HG02884 (cell line): ENCODE data around the gene IL10.
A peak's percentile ranks its signal among the peaks of the same experiment; 100 is the strongest.
"Not testable (repeated sequence)": the region's sequence is repeated elsewhere in the genome, so short reads cannot be mapped to it uniquely, and the experiment has no call there.

Experiments
- ATAC-seq: cut with Tn5 transposase; IDR thresholded peaks from one replicate; pipeline ENCODE4 v1.9.1; 2021; ENCODE audit warnings: mild to moderate bottlenecking, moderate library complexity; ENCODE audit not compliant: unreplicated experiment

Gene IL10

DNA sequence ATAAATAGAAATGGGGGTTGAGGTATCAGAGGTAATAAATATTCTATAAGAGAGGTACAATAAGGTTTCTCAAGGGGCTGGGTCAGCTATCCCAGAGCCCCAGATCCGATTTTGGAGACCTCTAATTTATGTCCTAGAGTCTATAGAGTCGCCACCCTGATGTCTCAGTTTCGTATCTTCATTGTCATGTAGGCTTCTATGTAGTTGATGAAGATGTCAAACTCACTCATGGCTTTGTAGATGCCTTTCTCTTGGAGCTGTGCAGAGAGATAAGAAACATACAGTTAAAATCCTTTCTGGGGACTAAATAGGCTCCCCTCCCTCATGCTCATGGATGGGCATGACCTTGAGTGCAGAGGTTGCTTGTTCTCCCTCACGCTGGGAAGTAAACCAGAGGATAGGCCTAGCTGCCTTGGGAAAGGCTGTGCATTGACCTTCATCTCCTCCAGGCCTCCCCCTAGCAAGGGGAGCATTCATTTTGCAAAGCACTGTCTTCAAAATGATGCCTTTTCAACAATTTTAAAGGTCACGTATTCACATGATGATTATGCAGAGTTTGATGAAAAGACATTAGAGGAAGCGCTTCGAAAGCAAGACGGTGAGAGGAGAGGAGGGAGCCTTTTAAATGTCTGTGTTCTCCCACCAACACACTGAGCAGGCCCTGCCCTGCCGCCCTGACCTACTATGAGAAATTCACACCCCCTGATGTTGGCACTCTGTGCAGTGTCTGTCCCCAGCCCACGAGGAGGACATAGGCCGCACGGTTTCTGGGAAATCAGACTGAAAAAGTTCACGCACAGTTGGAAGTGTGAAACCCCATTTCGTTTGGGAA lies 3.6 kb downstream of the IL10 start:
- no peak for ATAC-seq

DNA sequence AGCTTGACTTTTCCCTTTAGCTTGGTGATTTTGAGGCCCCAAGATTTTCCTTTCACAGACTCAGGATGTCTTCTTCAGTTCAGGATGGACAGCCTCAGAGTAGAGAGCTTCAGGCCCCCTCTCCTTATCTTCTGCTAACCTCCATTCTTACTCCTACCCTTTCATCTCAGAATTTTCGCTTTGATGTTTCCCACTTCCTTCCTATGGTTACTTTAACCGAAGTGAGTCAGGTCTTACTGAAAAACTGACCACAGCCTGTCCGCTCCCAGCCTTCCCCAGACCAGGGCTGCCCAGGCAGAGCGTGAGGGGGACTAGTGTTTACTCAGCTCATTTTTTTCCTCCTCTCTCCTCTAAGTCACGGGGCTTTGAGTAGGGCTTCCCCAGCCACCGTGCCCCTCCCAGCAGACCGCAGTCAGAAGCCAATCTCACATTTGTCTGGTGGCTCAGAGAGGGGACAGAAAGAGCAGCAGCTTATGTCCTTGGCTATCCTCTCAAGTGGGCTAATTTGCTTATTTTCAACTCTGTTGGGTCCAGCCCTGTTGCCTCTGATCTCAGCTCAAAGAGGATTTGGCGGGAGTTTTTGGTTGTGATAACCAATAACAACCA lies 5.9 kb downstream of the IL10 start:
- ATAC-seq, result peak; percentile 52

GRCh38 chr1:206765771-206766170 lies 6.5 kb downstream of the IL10 start:
- ATAC-seq, result not testable (repeated sequence)

DNA sequence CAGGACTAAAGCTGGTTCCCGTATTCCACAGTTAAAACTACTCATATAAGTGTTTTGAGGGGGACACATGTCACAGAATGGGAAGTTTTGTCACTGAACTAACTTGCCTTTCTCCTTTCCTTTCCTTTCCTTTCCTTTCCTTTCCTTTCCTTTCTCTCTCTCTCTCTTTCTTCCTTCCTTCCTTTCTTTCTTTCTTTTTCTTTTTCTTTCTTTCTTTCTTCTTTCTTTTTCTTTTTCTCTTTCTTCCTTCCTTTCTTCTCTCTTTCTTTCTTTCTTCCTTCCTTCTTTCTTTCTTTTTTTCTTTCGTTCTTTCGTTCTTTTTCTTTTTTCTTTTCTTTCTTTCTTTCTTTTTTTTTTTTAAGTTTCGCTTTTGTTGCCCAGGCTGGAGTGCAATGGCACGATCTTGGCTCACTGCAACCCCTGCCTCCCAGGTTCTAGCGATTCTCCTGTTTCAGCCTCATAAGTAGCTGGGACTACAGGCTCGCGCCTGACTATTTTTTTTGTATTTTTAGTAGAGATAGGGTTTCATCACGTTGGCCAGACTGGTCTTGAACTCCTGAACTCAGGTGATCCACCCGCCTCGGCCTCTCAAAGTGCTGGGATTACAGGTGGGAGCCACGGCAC lies 9.4 kb downstream of the IL10 start:
- ATAC-seq, result not testable (repeated sequence)

DNA sequence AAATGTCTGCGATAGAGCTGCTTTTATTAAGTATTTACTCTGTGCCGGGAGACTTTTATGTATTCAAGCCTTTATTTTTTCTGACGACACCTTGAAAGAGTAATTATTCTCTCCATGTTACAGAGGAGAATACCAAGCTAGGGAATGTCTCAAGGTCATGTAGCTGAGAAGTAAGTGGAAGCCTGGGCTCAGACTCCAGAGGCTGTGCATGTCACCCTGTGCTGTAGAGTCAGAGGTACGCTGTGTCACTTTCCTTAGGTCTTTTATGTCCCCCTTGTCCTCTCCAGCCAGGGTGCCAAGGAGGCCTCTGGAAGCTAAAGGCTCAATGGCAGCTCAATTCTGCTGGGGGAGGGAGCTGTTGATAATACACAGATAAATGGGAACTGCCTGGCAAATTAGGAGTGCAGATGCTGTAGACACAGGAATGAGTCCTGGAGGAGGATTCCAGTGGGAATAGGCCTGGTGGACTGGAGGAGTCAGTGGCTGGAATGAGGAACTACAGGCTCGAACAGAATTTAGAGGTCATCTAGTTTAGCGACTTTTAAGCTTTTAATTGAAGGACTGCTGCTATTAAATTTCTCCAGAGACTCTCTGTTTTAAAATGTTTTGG lies 11.0 kb downstream of the IL10 start:
- no peak for ATAC-seq

- ATAC-seq, result no peak
Observed at GRCh38 chr1:206760590-206760989, 11.7 kb downstream of the IL10 start.

GRCh38 chr1:206757524-206758266 lies 14.6 kb downstream of the IL10 start:
- ATAC-seq, result no peak

DNA sequence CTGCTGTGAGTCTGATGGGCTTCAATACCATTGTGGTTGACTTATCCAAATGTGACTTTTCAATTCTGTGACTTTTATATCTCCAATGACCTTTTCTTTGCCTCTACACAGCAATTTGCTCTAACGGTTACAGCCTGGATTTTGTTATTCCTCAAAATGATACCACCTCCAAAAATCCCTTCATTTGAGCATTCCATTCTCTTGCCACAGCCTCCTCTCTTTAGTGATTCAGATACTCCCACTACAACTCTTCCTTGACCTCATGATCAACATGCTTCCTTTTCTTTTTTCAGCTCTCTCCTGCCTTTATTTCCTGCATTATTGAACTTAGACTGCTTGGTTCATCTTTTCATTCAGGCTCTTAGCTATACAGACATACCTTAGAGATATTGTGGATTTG lies 18.3 kb downstream of the IL10 start:
- ATAC-seq, result no peak

DNA sequence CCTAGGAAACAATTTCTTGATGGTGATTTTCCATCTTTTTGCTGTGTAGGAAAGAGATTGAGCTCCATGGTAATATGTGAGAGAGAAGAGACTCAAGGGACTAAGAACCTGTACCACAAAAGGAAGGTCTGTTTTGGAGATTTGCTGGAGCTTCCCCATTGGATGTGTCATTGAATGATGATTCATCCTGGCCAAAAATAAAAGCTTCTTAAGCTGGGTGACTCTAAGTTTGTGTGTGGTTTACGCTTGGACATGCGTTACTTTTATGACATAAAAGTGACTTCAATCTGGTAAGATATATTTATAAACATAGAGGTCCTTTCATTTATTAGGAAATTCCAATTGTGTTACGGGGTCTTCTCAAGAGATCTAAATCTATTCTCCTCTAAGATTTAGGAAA lies 19.2 kb downstream of the IL10 start:
- no peak for ATAC-seq

DNA sequence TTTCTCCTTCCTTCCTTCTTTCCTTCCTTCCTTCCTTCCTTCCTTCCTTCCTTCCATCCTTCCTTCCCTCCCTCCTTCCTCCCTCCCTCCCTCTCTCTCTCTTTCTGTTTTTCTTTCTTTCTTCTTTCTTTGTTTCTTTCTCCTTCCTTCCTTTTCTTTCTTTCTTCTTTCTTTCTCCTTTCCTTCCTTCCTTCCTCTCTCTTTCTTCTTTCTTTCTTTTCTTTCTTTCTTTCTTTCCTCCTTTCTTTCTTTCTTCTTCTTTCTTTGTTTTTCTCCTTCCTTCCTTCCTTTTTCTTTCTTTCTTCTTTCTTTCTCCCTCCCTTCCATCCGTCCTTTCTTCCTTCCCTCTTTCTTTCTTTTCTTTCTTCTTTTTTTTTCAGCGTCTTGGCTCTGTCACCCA lies 19.8 kb downstream of the IL10 start:
- no peak for ATAC-seq

DNA sequence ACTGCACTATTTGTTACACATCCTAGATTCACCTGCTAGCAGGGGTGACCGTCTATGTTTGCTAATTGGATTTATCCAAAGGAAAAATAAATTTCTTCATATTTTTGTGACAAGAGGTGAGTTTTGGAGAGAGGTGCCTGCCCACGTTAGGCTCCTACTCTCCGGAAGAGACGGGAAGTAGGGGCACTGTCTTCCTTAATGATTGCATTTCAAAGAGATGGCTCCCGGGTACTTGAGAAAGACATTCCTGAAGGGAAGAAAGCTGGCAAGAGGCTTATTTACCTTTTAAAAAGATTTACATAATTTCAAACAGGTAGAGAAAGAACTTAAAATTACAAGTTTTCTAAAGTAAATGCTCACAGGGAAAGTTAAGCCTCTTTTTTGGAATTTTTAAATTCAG lies 20.4 kb downstream of the IL10 start:
- no peak for ATAC-seq

GRCh38 chr1:206748348-206749030 lies 23.8 kb downstream of the IL10 start:
- ATAC-seq, result no peak

DNA sequence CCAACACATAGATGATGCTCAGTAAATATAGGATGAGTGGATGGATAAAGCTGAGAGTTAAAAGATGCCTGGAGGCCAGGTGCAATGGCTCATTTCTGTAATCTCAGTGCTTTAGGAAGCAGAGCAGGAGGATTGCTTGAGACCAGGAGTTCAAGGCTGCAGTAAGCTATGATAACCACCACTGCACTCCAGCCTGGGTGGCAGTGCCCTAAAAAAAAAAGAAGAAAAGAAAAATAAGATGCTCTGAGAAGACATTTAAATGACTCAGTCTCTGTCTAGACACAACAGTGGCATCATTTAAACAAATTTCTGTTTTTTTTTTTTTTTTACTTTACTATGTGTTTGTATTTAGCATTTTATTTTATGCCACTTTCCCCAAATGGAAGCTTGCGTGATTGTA lies 27.0 kb downstream of the IL10 start:
- no peak for ATAC-seq

DNA sequence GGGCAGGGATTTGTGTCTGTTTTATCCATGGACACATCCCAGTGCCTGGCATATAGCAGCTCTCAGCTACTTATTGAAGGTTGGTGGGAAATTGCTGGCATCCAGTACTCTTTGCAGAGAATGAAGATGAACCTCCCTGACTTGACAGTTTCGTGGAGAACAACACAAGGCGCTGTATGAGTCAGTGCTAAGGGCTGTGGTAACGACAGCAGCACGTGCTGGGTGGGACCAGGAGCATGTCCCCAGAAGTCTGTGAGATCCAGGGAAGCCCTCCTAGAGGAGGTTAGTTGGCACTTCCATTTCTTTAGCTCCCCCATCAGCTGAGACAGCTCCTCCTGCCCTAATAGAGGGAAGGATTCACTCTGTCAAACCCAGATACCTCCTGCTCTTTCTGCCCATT lies 27.6 kb downstream of the IL10 start:
- ATAC-seq, result no peak

- ATAC-seq, result no peak
Observed at GRCh38 chr1:206742719-206743383, 29.4 kb downstream of the IL10 start.

DNA sequence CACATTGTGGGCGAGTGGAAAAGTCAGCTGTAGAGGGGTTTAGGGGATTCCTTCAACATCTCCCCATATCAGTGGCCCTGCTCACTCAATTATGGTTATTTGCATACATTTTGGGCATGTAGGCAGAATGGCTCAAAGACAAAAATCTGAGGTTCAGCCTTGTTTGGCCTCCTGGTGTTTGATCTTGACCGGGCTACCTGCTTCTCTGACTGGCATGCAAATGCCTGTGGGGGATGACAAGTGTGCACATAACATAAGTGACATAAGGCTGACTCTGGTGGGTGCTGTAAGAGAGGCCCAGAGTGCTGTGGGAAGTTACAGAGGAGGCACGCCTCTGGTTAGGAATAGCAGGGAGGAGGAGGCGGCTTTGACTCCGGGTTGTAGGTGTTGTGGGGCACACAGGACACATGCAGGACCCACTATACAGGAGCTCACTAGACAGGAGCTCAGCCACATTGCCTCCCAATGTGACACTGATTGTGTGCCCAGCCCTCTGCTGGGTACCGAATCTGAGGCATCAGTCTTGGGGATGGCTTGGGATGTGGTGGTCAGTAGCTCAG lies 31.1 kb downstream of the IL10 start:
- no peak for ATAC-seq

GRCh38 chr1:206739411-206740076 lies 32.8 kb downstream of the IL10 start:
- peak; percentile 80 for ATAC-seq

GRCh38 chr1:206738370-206739366 lies 33.6 kb downstream of the IL10 start:
- no peak for ATAC-seq
